HG02763 (cell line): ENCODE measurements around the gene CBARP.

Experiments used
- ATAC-seq: cut with Tn5 transposase; IDR thresholded peaks from one replicate; pipeline ENCODE4 v1.9.1; 2021; ENCODE audit warnings: mild to moderate bottlenecking, moderate library complexity; ENCODE audit not compliant: unreplicated experiment

CBARP gene

DNA sequence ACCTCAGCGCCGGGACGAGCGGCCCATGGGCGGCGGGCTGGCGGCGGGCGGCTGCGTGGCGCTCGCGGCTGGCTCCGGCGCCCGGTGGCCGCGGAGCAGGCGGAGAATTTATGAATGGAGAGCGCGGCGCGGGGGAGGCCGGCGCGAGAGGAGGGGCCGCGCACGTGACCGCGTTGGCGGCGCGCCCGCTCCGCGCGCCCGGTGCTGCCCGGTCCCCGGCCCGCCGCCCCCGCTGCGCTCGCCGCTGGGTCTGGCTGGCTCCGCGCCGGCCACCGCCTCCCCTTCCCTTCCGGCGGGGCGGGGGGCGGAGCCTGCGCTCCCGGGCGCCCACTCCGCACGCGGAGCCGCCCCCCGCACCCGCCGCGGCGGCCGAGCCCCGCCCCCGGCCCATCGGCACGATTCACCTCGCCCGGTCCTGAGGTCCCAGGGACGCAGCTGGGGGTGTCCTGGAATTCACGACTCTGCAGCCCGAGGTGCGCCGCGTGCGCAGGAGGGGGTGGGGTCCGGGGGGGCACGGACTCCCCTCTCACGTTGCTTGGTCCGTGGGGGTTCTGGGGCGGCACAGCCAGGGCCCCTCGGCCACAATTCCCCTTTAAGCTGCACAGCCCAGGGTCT, at the start of gene CBARP:
TSS of gene CBARP (minus strand) at position 252 of the 615 bp plus-strand sequence. CDS start 1,905 bp downstream, outside the sequence.
- ATAC-seq: no peak

DNA sequence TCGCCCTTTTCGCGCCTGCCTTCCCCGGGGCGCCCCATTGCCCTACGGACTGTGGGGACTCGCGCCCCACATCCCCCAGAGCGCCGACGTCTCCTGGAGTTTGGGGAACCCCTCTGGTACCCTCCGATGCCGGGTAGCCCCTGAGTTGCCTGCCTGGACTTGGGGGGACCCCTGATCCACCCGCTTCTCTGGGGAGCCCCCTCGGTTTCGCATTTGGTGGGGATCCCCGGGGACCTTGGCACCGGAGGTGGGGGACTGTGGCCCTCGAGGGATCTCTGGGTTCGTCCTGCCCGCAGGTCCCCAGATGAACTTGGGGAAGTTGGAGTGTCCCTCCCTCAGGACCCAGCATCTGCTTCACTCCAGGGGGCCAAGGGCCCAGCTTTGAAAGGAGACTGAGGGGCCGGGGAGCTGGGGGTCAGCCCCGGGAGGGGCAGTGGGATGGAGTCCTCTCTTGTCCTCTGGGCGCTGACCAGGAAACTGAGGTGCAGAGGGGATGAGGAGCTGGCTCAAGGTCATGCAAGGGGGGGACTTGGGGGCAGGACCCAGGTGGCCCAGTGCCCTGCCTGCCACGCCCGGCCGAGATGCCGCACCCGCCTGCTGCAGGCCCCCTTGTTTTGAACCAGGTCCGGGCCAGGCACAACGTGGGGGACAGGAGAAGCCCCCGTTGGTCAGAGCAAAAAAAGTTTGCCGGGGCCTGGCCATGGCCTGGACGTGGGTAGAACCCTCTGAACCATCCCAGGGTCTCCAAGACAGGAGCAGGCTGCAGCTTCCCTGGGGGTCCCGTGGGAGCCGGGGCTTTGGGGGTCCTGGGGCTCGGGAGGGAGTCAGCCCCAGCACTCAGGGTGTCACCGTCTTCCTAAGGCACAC, 48.9 kb upstream of the CBARP start:
- no peak for ATAC-seq

- no peak for ATAC-seq
Observed at GRCh38 chr19:1285737-1286360, 48.0 kb upstream of the CBARP start, which contains the start of gene EFNA2. Gene EFNA2 (plus strand): TSS chr19:1285873. CDS start chr19:1286169, 296 bp downstream.

- no peak for ATAC-seq
Observed at GRCh38 chr19:1284979-1285736, 47.4 kb upstream of the CBARP start.

DNA sequence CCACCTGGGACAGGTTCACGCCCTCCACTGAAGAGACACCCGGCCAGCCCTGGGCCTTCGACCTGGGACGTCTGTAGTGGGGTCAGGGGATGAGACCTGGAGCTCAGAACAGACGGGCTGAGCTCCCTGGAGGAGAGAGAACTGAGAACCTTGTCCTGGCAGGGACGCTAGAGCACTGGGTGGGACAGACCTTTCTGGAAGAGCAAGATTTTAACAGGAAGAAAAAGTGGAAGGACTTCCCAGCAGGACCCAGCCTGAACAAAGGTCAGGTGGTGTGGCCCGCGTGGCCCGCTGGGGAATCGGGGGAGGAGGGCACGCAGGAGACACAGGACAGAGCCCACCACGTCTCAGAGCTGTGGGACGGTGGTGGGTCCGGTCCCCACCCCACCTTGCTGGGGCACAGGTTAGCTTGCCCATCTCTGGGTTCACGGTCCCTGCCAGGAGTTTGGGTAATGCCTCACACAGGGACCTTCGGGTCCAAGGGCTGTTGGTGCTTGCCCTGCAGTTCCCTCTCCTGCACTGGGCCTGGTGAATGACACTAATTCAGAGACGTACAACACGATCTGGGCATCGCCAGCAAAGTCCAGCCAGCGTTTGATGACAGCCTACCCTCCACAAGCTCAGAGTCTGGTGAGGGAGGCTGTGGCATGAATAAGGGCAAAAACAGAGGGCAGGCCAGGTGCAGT, 46.6 kb upstream of the CBARP start:
- ATAC-seq: no peak

DNA sequence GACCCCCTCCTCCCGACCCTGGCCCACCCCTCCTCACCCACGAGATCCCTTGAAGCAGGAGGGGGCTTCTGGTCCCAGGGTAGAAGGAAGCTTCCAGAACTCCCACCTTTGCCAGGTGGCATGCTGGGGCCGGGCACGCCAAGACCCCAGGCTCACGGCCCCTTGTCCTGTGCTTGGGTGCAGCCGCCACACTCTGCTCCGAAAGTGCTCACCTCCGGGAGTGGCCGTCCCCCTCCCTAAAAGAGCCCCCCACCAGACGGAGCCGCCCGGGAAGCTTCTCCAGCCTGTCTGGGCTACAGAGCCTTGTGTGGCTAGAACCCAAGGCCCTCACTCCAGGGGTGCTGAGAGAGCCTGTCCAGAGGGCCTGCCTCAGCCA, 46.1 kb upstream of the CBARP start:
- ATAC-seq: no peak

DNA sequence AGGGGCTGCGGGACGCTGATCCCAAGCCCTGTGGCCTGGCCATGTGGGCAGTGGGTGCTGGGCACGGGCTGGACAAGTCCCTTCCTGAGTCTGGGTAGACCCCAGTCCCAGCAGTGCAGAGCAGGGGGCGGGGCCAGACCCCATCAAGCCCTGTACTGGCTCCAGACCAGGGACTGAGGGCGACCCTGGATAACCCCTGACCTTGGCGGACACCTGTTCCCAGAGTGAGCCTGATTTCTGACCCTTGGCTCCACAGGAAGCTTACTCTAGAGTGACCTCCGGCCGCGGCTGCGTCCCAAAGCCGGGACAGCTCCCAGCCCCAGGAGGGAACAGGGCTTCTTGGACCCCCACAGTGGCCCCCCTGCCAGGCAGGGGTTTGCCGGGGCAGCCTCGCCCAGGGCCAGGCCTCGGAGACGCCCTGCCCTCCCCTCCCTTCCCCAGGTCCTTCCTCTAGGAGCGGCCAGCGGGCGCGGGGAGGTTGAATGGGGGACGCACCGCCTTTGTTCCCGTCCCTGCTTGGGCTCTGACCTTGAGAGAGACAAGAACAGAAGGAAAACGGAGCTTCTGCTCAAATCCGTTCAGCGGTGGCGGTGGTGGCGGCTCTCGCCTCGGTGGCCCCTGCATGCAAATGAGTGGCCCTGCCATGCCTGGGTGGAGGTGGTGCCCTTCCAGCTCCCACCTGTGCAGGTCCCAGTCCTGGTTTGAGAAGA, 45.6 kb upstream of the CBARP start:
- ATAC-seq: no peak

DNA sequence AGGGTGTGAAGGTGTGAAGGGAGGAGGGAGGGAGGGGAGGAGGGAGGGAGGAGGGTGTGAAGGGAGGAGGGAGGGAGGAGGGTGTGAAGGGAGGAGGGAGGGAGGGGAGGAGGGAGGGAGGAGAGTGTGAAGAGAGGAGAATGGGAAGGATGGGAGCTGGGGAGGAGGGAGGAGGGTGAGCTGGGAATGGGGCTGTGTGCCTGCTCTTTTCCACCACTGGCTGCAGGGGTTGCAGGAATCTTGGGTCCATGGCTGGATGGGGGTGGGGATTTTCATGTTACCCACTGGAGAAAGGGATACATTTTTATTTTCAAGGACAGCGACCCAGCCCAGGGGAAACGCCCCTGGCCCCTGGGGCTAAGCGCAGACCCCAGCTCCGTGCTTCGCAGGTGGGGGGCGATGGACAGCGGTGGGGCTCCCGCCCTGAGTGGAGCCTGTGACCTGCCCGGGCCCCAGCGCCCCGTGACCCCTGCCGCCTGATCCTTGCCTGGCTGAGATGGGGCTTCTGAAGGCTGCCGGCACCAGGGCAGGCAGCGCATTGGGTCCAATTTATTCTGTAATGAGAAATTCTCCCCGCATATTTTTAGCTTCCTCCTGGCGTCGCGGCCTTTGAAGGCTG, 44.9 kb upstream of the CBARP start:
- no peak for ATAC-seq

DNA sequence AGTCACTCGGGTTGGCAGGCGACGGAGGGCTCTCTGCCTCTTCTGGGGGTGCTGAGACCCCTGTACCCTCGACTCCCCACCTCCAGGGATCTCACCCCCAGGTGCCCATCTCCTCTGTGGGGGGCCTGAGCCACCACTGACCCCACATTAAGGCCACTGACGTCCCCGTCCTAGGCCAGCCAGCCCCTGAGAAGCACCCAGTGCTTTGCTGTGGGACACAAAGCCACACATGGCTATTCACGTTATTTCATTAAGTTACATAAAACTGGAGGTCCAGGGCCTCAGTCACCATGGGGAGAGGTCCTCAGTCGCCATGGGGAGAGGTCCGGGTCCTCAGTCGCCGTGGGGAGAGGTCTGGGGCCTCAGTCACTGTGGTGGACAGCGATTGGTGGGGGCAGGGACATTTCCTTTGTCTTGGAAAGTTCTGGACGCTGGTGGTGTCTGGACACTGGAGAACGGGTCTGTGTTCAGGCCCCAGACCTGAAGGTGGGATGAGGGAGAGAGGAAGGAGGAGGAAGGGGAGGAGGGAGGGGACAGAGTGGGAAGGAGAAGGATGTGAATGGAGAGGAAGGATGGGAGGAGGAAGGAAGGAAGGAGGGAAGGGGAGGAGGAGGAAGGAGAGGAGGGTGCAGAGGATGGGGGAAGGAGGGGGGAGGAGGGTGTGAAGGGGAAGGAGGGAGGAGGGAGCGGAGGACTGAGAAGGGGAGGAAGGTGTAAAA, 43.9 kb upstream of the CBARP start:
- no peak for ATAC-seq

- no peak for ATAC-seq
Observed at GRCh38 chr19:1280636-1281568, 43.1 kb upstream of the CBARP start.

DNA sequence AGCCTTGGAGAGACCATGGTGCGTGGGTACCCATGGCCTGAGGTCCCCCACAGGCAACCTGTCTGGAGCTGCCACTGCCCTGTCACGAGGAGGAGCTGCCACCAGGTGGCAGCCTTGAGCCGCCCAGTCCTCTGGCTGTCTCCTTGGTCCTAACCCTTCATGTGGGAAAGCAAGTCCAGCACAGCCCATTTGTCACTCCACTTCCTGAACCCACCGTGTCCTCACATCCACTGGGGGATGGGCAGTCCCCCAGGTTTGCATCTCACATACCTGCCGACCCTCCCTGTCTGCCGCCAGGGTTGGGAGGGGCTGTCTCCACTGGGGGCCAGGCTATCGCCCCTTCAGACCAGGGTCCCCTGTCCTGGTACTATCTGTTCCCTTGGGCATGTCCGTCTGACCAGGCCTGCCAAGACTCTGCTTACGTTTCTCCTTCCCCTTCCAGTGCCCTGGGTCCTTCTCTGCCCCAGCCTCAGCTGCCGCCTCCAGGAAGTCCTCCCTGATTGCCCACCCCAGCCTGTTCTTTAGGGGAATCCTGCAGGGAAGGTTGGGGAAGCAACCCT, 42.1 kb upstream of the CBARP start:
- no peak for ATAC-seq

GRCh38 chr19:1278713-1279660, 41.2 kb upstream of the CBARP start:
- no peak for ATAC-seq

- no peak for ATAC-seq
Observed at GRCh38 chr19:1278074-1278473, 40.3 kb upstream of the CBARP start.

GRCh38 chr19:1277061-1277460, 39.3 kb upstream of the CBARP start:
- no peak for ATAC-seq

- no peak for ATAC-seq
Observed at GRCh38 chr19:1276628-1277022, 38.8 kb upstream of the CBARP start.

DNA sequence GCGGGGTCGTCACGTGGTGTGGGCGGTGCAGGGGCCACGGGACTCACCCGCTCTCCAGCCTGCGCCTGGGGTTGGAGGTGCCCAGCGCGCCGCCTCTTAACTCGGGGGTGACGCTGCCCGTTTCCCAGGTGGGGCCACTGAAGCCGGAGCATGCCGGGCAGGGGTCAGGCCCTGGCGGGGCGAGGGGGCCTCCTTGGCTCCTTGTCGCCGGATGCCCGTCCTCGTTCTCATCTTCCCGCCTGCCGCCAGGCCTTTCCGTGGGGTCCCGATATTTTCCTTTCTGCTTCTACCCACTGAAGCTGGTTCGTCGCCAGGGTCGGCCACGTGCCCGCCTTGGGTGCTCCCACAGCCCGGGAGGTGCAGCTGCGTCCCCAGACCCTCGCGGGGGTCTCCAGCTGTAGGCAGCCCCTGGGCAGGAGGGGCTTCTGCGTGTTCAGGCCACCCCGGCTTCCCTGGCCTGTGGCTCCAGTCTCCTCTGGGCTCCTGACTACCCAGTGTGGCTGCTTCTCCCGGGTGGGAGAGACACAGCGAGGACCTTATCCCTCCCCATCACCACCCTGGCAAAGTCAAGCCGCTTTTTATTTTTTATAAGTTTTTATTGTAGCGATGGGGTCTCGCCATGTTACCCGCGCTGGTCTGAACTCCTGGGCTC, 38.3 kb upstream of the CBARP start:
- ATAC-seq: no peak
